Thyroid gland (tissue), 4 donors: ENCODE results near the gene MYLIP. TPM values are rescaled to one million over a fixed set of nuclear protein-coding genes. Genes with fewer than 3 reads are reported as not detected.

Experiments
- DNase-seq, 2 donors: peaks; one replicate each; pipeline ENCODE4 v3.0.0-alpha.2; 2019
- H3K27ac ChIP-seq, 3 donors: fragments of 200-600 bp; sonication (generic); 1 replicate in 2 of 3; 2 replicates in 1 of 3; pipeline ENCODE4 v1.5.1; 2016 to 2019; ENCODE audit warnings: mild to moderate bottlenecking in 1 of 3, moderate library complexity in 1 of 3
- H3K27me3 ChIP-seq: fragments of 200-600 bp; sonication (generic); one replicate; pipeline ENCODE4 v1.5.1; 2019
- H3K36me3 ChIP-seq, 2 donors: fragments of 200-600 bp; sonication (generic); one replicate each; pipeline ENCODE4 v1.5.1; 2016 to 2019
- H3K4me1 ChIP-seq, 2 donors: fragments of 200-600 bp; sonication (generic); one replicate each; pipeline ENCODE4 v1.5.1; 2017 to 2019
- H3K4me3 ChIP-seq, 3 donors: fragments of 200-600 bp; sonication (generic); replicated peaks in 1 of 3; 1 replicate in 2 of 3; 2 replicates in 1 of 3; pipeline ENCODE4 v1.5.1; 2016; ENCODE audit warnings: mild to moderate bottlenecking in 1 of 3
- H3K9me3 ChIP-seq: fragments of 200-600 bp; sonication (generic); one replicate; pipeline ENCODE4 v1.5.1; 2017
- POLR2A ChIP-seq, 2 donors: fragments of 450-650 bp; IDR thresholded peaks; one replicate each; pipeline ENCODE4 v1.6.1; 2017; ENCODE audit warnings: antibody characterized with exemption in 2 of 2, mild to moderate bottlenecking in 2 of 2, moderate library complexity in 1 of 2
- WGBS, 2 donors: methylation state at CpG; one replicate each; pipeline ENCODE4 v1.1.5; 2017; 5-methylcytosine and 5-hydroxymethylcytosine counted together
- intact Hi-C: fragments of 100-400 bp; cut with DNase I; formaldehyde crosslinking; loops from one replicate; pipeline ENCODE4 v1.15.1; 2023
- total RNA-seq, 4 donors: library from RNA; depleted of rRNA; stranded (reverse); fragments of >200 nt; gene quantifications; one replicate each; pipeline ENCODE4 v1.2.3, GENCODE V29; 2016
- TF ChIP-seq, protein P1 (sequence below), 6 experiments: fragments of 200-600 bp in 3 of 6; fragments of 450-650 bp in 3 of 6; sonication (generic) in 3 of 6; IDR thresholded peaks; one replicate each; pipeline ENCODE4 v1.5.1; 2016 to 2019; ENCODE audit warnings: antibody characterized with exemption in 6 of 6, mild to moderate bottlenecking in 2 of 6, inconsistent platforms in 1 of 6, moderate library complexity in 1 of 6

Gene MYLIP
- total RNA-seq, 4 donors from 2014 or later, result 61.8 to 108 (median 92.0) TPM

- no peaks in the 10 kb centered on the region for H3K9me3 ChIP-seq
- intact Hi-C loops, result no loop called here
- no peak for TF ChIP-seq POLR2A (IDR thresholded peaks at IDR 0.05)
- TF ChIP-seq, protein P1, sequence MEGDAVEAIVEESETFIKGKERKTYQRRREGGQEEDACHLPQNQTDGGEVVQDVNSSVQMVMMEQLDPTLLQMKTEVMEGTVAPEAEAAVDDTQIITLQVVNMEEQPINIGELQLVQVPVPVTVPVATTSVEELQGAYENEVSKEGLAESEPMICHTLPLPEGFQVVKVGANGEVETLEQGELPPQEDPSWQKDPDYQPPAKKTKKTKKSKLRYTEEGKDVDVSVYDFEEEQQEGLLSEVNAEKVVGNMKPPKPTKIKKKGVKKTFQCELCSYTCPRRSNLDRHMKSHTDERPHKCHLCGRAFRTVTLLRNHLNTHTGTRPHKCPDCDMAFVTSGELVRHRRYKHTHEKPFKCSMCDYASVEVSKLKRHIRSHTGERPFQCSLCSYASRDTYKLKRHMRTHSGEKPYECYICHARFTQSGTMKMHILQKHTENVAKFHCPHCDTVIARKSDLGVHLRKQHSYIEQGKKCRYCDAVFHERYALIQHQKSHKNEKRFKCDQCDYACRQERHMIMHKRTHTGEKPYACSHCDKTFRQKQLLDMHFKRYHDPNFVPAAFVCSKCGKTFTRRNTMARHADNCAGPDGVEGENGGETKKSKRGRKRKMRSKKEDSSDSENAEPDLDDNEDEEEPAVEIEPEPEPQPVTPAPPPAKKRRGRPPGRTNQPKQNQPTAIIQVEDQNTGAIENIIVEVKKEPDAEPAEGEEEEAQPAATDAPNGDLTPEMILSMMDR (IDR thresholded peaks at IDR 0.05), result no peak
- peaks cover 23 to 29% of the 10 kb centered on the region in 2 donors for H3K4me1 ChIP-seq
- DNase-seq, result peak; percentile 78 to 87
- H3K36me3 ChIP-seq, result peaks cover 45 to 71% of the 10 kb centered on the region in 2 donors
- H3K27me3 ChIP-seq, result no peaks in the 10 kb centered on the region
- 24 to 25% methylated on average over 4 of the region's 4 CpGs for WGBS, 2 donors
- no peak overlapping the region for H3K4me3 ChIP-seq
- H3K27ac ChIP-seq, result peak overlapping the region; percentile 33 to 52 (median 39)
Measured at GRCh38 chr6:16146028-16146427, 17.1 kb downstream of the MYLIP start.

GRCh38 chr6:16146527-16146955, 17.7 kb downstream of the MYLIP start:
- H3K36me3 ChIP-seq, result peaks cover 45 to 71% of the 10 kb centered on the region in 2 donors
- WGBS, 2 donors, result 41 to 54% methylated on average over 8 of the region's 8 CpGs

GRCh38 chr6:16148498-16148897, 19.6 kb downstream of the MYLIP start:
- 69 to 86% methylated on average over 2 of the region's 2 CpGs for WGBS, 2 donors
- H3K27ac ChIP-seq, result no peak overlapping the region
- H3K4me1 ChIP-seq, result peaks cover 19% of the 10 kb centered on the region in 2 donors
- no peak overlapping the region for H3K4me3 ChIP-seq
- intact Hi-C loops, result no loop called here
- no peak for DNase-seq
- H3K27me3 ChIP-seq, result no peaks in the 10 kb centered on the region
- H3K9me3 ChIP-seq, result no peaks in the 10 kb centered on the region
- TF ChIP-seq POLR2A (IDR thresholded peaks at IDR 0.05), result no peak
- TF ChIP-seq, protein P1 (IDR thresholded peaks at IDR 0.05), result no peak
- peaks cover 30 to 52% of the 10 kb centered on the region in 2 donors for H3K36me3 ChIP-seq

More at GRCh38 chr6:16146527-16146955, 17.7 kb downstream of the MYLIP start:
- Histone ChIP-seq H3K9me3 (no peaks in the 10 kb centered on the region), H3K27ac (peak overlapping the region in 2 of 3 donors; percentile 39 to 52), H3K4me3 (no peak overlapping the region), H3K27me3 (no peaks in the 10 kb centered on the region), H3K4me1 (peaks cover 19 to 24% of the 10 kb centered on the region in 2 donors)
- DNase-seq, result no peak
- no peak for TF ChIP-seq POLR2A (IDR thresholded peaks at IDR 0.05)
- TF ChIP-seq, protein P1 (IDR thresholded peaks at IDR 0.05), result no peak
- intact Hi-C loops, result no loop called here

DNA sequence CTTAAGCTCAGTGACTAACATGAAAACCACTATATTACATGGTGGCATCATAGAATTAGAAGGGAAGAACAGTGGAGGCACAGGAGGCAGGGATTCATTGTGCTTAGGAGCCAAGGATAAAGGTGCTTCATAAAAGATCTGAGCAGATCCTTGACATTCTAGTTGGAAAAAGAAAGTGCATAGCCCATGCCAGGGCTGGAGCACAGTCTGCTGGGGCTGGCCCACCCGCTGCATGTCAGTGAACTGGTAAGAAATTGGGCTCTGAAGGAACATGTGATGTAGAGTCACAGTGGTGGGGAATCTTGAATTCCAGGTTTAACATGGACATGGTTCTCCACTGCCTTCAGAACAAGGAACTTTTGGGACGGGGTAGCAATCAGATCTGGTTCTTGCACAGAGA, 20.4 kb downstream of the MYLIP start:
- Histone ChIP-seq H3K4me1 (peaks cover 19 to 22% of the 10 kb centered on the region in 2 donors), H3K27ac (no peak overlapping the region), H3K4me3 (no peak overlapping the region), H3K9me3 (no peaks in the 10 kb centered on the region), H3K27me3 (no peaks in the 10 kb centered on the region), H3K36me3 (peaks cover 22 to 45% of the 10 kb centered on the region in 2 donors)
- DNase-seq, result no peak
- 98 to 100% methylated on average over 2 of the region's 2 CpGs for WGBS, 2 donors
- intact Hi-C loops, result no loop called here
- TF ChIP-seq, protein P1 (IDR thresholded peaks at IDR 0.05), result no peak
- TF ChIP-seq POLR2A (IDR thresholded peaks at IDR 0.05), result no peak

DNA sequence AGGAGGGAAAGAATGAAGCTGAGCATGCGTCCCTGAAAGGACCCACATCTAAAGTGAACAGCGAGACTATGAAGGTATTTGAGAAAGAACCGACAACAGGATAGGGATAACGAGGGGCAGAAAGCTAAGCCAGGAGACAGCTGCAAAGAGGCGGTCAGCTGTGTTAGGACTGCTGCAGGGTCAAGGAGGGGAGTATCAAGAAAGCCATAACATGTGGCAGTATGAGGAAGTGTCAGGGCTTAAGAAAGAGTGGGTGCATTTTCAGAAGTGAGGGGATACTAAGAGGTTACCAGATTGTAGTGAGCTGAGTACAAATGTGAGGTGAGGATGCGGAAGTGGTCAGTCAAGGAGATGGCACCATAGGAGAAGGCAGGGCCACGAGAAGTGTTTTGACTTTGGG, 21.2 kb downstream of the MYLIP start:
- TF ChIP-seq, protein P1 (IDR thresholded peaks at IDR 0.05), result no peak
- TF ChIP-seq POLR2A (IDR thresholded peaks at IDR 0.05), result no peak
- H3K4me3 ChIP-seq, result no peak overlapping the region
- no peak overlapping the region for H3K27ac ChIP-seq
- WGBS, 2 donors, result 93 to 95% methylated on average over 7 of the region's 7 CpGs
- H3K9me3 ChIP-seq, result no peaks in the 10 kb centered on the region
- H3K36me3 ChIP-seq, result peaks cover 15 to 37% of the 10 kb centered on the region in 2 donors
- DNase-seq, result no peak
- H3K4me1 ChIP-seq, result peaks cover 19 to 22% of the 10 kb centered on the region in 2 donors
- intact Hi-C loops, result no loop called here
- no peaks in the 10 kb centered on the region for H3K27me3 ChIP-seq
